ENCODE measurements around the gene SYTL3. TPM values are rescaled to one million over a fixed set of nuclear protein-coding genes. Genes with fewer than 3 reads are reported as not detected.

Gene SYTL3
- total RNA-seq, 1 experiment from 2014 or later: 7.8 TPM

GRCh38 chr6:158662954-158663624 lies 13.2 kb downstream of the SYTL3 start:
- POLR2A ChIA-PET (ENCODE audit: unreplicated experiment): no interaction called here
- H2AFZ ChIP-seq: no peak overlapping the region
- peak overlapping the region; percentile 5; the same call in 1 of the 2 replicates for H3K4me2 ChIP-seq
- no peaks in the 10 kb centered on the region for H3K27me3 ChIP-seq (ENCODE audit: insufficient read depth, low read depth)
- H3F3A ChIP-seq (ENCODE audit: insufficient read depth, low read depth): peaks cover 40% of the 10 kb centered on the region
- DNase-seq: no peak
- CTCF ChIA-PET: no interaction called here
- H3K27ac ChIP-seq: no peak overlapping the region
- no peaks in the 10 kb centered on the region for H3K9me3 ChIP-seq (ENCODE audit: insufficient read depth, low read depth)
- TF ChIP-seq CTCF (conservative IDR thresholded peaks at IDR 0.05): no peak
- no peak for TF ChIP-seq EZH2 (IDR thresholded peaks at IDR 0.05; ENCODE audit: low read depth)
- H3K4me3 ChIP-seq: no peak overlapping the region
- BruUV-seq (replicated peaks): no TSS peak
- 0 out of 2 replicates have a peak, but pooled peaks cover 6% of the 10 kb centered on the region for H3K36me3 ChIP-seq (ENCODE audit: low read depth)
- peaks cover 5% of the 10 kb centered on the region for H3K79me2 ChIP-seq (ENCODE audit: low read depth)
- H3K4me1 ChIP-seq (replicated peaks; ENCODE audit: insufficient read depth): peaks cover 79% of the 10 kb centered on the region
- no peaks in the 10 kb centered on the region for H3K9me2 ChIP-seq (ENCODE audit: insufficient read depth)
- intact Hi-C loops (cut with micrococcal nuclease; ENCODE audit: unreplicated experiment): no loop called here
- no peaks in the 10 kb centered on the region for H4K20me1 ChIP-seq (ENCODE audit: insufficient read depth)

GRCh38 chr6:158663625-158664165 lies 13.8 kb downstream of the SYTL3 start:
- Histone ChIP-seq H3K4me3 (no peak overlapping the region), H3K9me3 (ENCODE audit: insufficient read depth, low read depth) (no peaks in the 10 kb centered on the region), H3K27ac (0 out of 2 replicates have a peak overlapping the region, but pooled peaks have one; percentile 11), H3K9me2 (ENCODE audit: insufficient read depth) (no peaks in the 10 kb centered on the region), H3K79me2 (ENCODE audit: low read depth) (peaks cover 5% of the 10 kb centered on the region), H2AFZ (no peak overlapping the region), H4K20me1 (ENCODE audit: insufficient read depth) (no peaks in the 10 kb centered on the region), H3F3A (ENCODE audit: insufficient read depth, low read depth) (peaks cover 46% of the 10 kb centered on the region), H3K4me1 (replicated peaks; ENCODE audit: insufficient read depth) (peaks cover 83% of the 10 kb centered on the region), H3K36me3 (ENCODE audit: low read depth) (0 out of 2 replicates have a peak, but pooled peaks cover 6% of the 10 kb centered on the region), H3K4me2 (peak overlapping the region; percentile 5; the same call in 1 of the 2 replicates), H3K27me3 (ENCODE audit: insufficient read depth, low read depth) (no peaks in the 10 kb centered on the region)
- POLR2A ChIA-PET (ENCODE audit: unreplicated experiment): no interaction called here
- BruUV-seq (replicated peaks): no TSS peak
- intact Hi-C loops (cut with micrococcal nuclease; ENCODE audit: unreplicated experiment): no loop called here
- peak in 1 of 2 experiments; percentile 71 for DNase-seq
- no peak for TF ChIP-seq CTCF (conservative IDR thresholded peaks at IDR 0.05)
- TF ChIP-seq EZH2 (IDR thresholded peaks at IDR 0.05; ENCODE audit: low read depth): no peak
- CTCF ChIA-PET: no interaction called here

GRCh38 chr6:158665332-158665731 lies 15.5 kb downstream of the SYTL3 start:
- Histone ChIP-seq H3K4me3 (no peak overlapping the region), H3F3A (ENCODE audit: insufficient read depth, low read depth) (peaks cover 45% of the 10 kb centered on the region), H3K9me3 (ENCODE audit: insufficient read depth, low read depth) (no peaks in the 10 kb centered on the region), H3K9me2 (ENCODE audit: insufficient read depth) (no peaks in the 10 kb centered on the region), H2AFZ (no peak overlapping the region), H3K36me3 (ENCODE audit: low read depth) (0 out of 2 replicates have a peak, but pooled peaks cover 6% of the 10 kb centered on the region), H3K4me2 (peak overlapping the region; percentile 86; the same call in 1 of the 2 replicates), H3K27ac (peak overlapping the region; percentile 98), H3K27me3 (ENCODE audit: insufficient read depth, low read depth) (no peaks in the 10 kb centered on the region), H3K79me2 (ENCODE audit: low read depth) (no peaks in the 10 kb centered on the region; the same call in 1 of the 2 replicates), H3K4me1 (replicated peaks; ENCODE audit: insufficient read depth) (peaks cover 90% of the 10 kb centered on the region), H4K20me1 (ENCODE audit: insufficient read depth) (no peaks in the 10 kb centered on the region)
- ChIA-PET POLR2A (ENCODE audit: unreplicated experiment) (no interaction called here), CTCF (no interaction called here)
- BruUV-seq (replicated peaks): no TSS peak
- DNase-seq: no peak
- intact Hi-C loops (cut with micrococcal nuclease; ENCODE audit: unreplicated experiment): no loop called here
- TF ChIP-seq CTCF (conservative IDR thresholded peaks at IDR 0.05): no peak
- TF ChIP-seq EZH2 (IDR thresholded peaks at IDR 0.05; ENCODE audit: low read depth): no peak
